K562 (cell line): ENCODE data around the gene PCBD1.

Experiments
- ATF7 ChIP-seq: fragments of 450-650 bp; IDR thresholded peaks from 2 replicates; pipeline ENCODE4 v1.7.1; 2014; ENCODE audit warnings: mild to moderate bottlenecking, moderate library complexity
- CC2D1A ChIP-seq: fragments of 450-650 bp; IDR thresholded peaks from 2 replicates; pipeline ENCODE4 v1.6.1; 2017; ENCODE audit warnings: mild to moderate bottlenecking
- HNRNPH1 ChIP-seq: fragments of 200-400 bp; formaldehyde crosslinking; optimal IDR thresholded peaks from 2 replicates; pipeline ENCODE3; 2017; ENCODE audit warnings: low read depth, mild to moderate bottlenecking, low read length, moderate library complexity
- NONO ChIP-seq, 2 experiments: fragments of 200-400 bp in 1 of 2; fragments of 450-650 bp in 1 of 2; formaldehyde crosslinking in 1 of 2; IDR thresholded peaks; 2 replicates each; pipeline ENCODE4 v1.6.1; 2017; ENCODE audit warnings: low read depth in 2 of 2, mild to moderate bottlenecking in 2 of 2, moderate library complexity in 2 of 2, low read length in 1 of 2
- POLR2AphosphoS2 ChIP-seq: IDR thresholded peaks from 2 replicates; pipeline ENCODE4 v1.6.1; 2012; ENCODE audit warnings: low read length, improper control_type of control experiment
- RBBP5 ChIP-seq: fragments of 200-600 bp; sonication (generic); IDR thresholded peaks from 2 replicates; pipeline ENCODE4 v1.6.1; 2012; ENCODE audit warnings: borderline replicate concordance, mild to moderate bottlenecking, low read length, control low read depth, inconsistent platforms; ENCODE audit not compliant: insufficient read depth, poor library complexity, severe bottlenecking
- TOE1 ChIP-seq, 2 experiments: fragments of 450-650 bp in 1 of 2; sonication (generic) in 1 of 2; formaldehyde crosslinking in 1 of 2; IDR thresholded peaks; 2 replicates each; pipeline versions ENCODE4 v1.7.1 to v1.8.0; 2016 to 2022; ENCODE audit warnings: borderline replicate concordance in 2 of 2, mild to moderate bottlenecking in 2 of 2, antibody characterized with exemption in 1 of 2, inconsistent platforms in 1 of 2, low read depth in 1 of 2, missing genetic modification reagents in 1 of 2, moderate library complexity in 1 of 2
- ZNF75A ChIP-seq: fragments of 450-650 bp; formaldehyde crosslinking; IDR thresholded peaks from 2 replicates; pipeline ENCODE4 v1.4.0; 2020; ENCODE audit warnings: mild to moderate bottlenecking
- ZNF785 ChIP-seq: fragments of 250-450 bp; sonication (Bioruptor Pico); IDR thresholded peaks from 2 replicates; pipeline ENCODE4 v1.4.0; 2020; ENCODE audit warnings: mild to moderate bottlenecking
- TF ChIP-seq, protein P1 (sequence below), 3 experiments: IDR thresholded peaks in 2 of 3; conservative IDR thresholded peaks in 1 of 3; 2 replicates each; pipeline ENCODE4 v1.5.1; 2011 to 2012; ENCODE audit warnings: low read length in 3 of 3, mild to moderate bottlenecking in 3 of 3, control low read depth in 2 of 3, improper control_type of control experiment in 1 of 3, inconsistent platforms in 1 of 3, low read depth in 1 of 3, mixed read lengths in 1 of 3, moderate library complexity in 1 of 3; ENCODE audit not compliant: insufficient read depth in 2 of 3

- no peak for TF ChIP-seq POLR2AphosphoS2
- TF ChIP-seq ATF7: no peak
- TF ChIP-seq, protein P1, sequence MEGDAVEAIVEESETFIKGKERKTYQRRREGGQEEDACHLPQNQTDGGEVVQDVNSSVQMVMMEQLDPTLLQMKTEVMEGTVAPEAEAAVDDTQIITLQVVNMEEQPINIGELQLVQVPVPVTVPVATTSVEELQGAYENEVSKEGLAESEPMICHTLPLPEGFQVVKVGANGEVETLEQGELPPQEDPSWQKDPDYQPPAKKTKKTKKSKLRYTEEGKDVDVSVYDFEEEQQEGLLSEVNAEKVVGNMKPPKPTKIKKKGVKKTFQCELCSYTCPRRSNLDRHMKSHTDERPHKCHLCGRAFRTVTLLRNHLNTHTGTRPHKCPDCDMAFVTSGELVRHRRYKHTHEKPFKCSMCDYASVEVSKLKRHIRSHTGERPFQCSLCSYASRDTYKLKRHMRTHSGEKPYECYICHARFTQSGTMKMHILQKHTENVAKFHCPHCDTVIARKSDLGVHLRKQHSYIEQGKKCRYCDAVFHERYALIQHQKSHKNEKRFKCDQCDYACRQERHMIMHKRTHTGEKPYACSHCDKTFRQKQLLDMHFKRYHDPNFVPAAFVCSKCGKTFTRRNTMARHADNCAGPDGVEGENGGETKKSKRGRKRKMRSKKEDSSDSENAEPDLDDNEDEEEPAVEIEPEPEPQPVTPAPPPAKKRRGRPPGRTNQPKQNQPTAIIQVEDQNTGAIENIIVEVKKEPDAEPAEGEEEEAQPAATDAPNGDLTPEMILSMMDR (IDR thresholded peaks at IDR 0.05 in 2 of 3, conservative IDR thresholded peaks at IDR 0.05 in 1 of 3; ENCODE audit: insufficient read depth in 2 of 3, low read depth in 1 of 3, low read length in 3 of 3): no peak
- TF ChIP-seq ZNF75A: no peak
- no peak for TF ChIP-seq NONO (IDR thresholded peaks at IDR 0.05; ENCODE audit: low read depth in 2 of 2, low read length in 1 of 2)
- TF ChIP-seq ZNF785 (CRISPR knock-in tag): no peak
- TF ChIP-seq RBBP5: no peak
- TF ChIP-seq TOE1 (IDR thresholded peaks at IDR 0.05; ENCODE audit: borderline replicate concordance): no peak
- TF ChIP-seq TOE1 (CRISPR knock-in tag; IDR thresholded peaks at IDR 0.05; ENCODE audit: borderline replicate concordance, low read depth): no peak
- no peak for TF ChIP-seq HNRNPH1
- TF ChIP-seq CC2D1A: no peak
These were observed 47.7 kb upstream of the PCBD1 start for GRCh38 chr10:70936111-70936510.
